Activated gamma-delta T cell treated with Interleukin-2 at 50 U/mL for 16 hours (primary cell): ENCODE results near the gene CPA3.

Experiments used
- DNase-seq: peaks from one replicate; pipeline ENCODE4 v3.0.0-alpha.2; 2020

The CPA3 gene

DNA sequence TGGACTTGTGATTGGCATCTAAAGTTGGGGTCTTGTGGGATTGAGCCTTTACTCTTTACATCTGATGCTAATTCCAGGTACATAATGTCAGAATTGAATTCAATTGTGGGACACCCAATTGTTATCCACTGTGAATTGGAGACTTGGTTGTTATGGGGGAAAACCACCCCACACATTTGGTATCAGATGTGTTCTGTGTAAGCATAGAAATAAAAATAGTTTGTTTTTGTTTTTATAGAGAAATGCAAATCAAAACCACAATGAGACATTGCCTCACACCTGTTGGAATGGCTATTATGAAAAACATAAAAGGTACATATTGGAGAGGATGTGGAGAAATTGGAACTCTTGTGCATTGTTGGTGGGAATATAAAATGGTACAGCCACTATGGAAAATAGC lies 58.5 kb downstream of the CPA3 start:
- DNase-seq: no peak

DNA sequence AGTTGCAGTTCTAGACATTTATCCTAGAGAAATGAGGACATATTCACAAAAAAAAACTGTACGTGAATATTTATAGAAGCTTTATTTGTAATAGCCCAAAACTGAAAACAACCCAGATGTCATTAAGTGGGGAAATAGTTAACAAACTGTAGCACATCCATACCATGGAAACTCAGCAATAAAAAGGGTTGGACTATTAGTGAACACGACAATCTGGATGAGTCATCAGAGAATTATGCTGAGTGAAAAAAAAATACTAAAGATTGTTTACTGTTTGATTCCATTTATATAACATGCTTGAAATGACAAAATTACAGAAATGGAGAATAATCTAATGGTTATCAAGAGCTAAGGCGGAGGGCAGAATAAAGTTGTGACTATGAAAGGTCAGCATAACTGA lies 59.5 kb downstream of the CPA3 start:
- no peak for DNase-seq

DNA sequence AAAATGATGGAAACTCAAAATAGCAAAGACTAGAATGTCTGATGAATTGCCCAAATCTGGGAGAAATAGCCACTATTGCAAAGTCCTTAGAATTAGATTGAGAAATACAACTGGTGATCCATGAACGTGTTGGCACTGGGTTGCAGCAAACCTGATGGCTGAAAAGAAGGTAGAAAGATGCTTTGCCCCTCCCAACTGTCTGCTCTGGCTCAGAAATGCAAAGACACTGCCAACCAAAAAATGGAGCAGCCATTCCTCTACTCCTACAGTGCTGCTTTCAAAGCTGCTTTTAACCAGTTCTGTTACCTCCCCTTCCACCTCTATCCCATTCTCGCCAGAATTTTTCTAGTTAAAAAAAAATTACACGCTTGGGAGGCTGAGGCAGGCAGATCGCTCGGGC lies 60.7 kb downstream of the CPA3 start:
- no peak for DNase-seq

DNA sequence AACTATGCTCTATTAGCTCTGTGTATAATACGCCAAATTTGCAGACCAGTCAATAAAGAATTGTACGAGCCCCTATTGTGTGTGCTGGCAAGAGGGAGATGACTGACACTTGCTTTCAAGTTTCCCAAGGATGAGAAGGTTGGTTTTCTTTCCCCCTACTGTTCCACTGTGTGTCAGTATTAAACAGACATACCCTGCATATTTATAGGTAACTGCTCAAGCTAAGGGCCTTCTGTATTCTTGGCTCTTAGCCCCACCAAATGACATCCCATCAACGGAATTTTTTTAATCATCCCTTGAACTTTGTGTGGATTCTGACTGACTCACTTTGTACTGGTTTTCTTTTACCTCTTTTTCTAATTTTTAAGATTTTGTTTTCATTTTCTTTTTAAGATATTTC lies 65.7 kb downstream of the CPA3 start:
- DNase-seq: no peak

DNA sequence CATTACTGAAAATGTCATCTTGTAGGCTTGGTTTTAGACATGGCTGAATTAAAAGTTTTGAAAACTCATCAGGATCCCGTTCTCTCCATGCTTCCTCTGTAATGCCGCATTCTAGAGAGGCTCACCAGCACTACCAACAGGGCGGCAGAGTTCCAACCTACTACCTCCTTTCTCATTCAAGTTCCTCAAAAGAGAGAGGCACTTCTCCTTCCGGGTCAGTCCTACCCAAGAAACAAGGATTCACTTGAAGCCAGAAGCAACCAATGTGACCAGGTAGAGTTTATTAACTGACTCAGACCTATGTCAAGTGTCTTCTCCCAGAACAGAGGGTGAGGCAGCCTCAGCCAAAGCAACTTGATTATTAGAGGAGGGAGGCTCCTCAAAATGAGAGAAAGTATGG lies 66.5 kb downstream of the CPA3 start:
- DNase-seq: no peak

DNA sequence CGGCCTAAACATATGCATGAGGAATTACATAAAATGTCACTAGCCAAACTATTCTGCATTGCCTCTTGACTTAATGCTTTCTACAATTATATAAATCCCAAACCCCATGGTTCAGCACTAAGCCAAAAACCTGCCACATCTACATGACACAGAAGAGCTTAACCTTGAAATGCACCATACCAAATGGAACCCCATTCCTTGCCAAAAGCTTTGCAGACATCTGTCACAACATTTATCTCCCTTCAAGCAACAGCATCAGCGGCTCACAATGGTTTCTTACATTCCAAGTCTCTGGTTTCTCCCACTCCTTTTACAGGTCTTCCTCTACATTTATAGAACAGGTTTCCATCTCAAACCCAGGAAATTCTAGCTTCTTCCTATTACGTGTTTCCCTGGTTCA lies 67.9 kb downstream of the CPA3 start:
- DNase-seq: no peak

DNA sequence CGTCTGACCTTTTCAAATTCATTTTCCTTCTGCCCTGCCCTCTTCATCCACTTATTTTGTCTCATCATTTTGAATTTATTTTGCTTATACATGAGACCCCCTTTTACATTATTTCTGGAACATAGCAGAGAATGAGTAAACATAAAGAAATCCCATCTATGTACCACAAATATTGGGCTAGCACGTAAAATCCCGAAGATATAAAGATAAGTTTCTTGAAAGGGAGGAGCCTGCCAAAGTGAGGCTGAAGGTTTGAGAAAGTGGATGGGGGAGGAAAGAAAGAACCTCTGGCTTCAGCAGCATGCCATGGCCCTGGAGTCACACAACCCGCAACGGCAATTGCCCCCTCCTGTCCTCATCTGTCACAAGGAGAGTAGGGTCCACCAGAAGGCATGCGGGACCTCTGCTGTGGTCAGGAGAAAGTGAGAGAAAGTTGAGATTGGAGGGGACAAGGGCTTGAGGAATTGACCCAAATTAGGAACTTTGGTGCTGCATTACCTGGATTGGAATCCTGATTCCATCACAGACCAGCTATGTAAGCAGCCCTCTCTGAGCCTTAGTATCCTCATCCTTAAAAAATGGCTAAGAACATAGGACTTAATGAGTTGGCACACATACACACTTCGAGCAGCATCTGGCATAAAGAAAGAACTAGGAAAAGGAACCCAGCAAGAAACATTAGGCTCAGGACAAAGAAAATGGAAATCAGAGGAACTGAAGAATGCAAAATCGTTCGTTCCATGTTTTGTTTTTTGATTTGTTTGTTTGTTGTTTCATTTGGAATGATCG lies 72.6 kb downstream of the CPA3 start:
- no peak for DNase-seq

DNA sequence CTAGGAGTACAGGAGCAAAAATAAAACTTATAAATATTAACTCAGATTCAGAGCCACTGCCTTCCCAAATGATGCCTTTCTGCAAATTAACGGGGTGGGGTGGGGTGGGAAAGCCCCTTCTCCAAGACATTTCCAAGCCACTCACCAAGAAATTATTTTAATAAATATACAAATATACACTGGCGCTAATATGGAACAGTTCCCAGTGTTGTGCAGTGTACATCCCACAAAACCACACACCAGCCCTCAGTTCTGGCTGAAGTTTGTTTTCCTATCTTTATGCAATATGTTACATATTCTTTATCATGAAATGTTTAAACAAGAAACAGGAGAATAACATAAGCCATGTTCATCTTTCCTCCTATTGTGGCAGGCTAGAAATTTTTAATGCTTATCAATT lies 73.2 kb downstream of the CPA3 start:
- no peak for DNase-seq

DNA sequence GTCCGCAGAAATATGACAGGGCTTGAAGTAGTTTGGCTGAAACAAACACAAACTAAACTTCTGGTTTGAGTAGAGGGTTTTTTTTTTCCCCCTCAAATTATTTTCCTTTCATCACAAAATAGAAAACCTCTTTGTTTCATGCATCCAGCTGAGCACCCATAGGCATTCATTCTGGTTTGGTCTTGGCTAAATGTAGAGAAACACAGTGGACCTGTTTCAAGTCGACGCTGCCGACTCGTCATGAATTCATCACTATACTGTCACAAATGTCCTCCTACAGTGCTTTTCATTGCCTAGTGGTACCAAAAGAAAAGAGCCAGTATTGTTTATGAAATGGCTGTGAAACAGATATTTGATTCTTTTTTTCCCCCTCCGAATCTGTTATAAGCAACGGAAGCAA lies 73.8 kb downstream of the CPA3 start:
- DNase-seq: no peak

DNA sequence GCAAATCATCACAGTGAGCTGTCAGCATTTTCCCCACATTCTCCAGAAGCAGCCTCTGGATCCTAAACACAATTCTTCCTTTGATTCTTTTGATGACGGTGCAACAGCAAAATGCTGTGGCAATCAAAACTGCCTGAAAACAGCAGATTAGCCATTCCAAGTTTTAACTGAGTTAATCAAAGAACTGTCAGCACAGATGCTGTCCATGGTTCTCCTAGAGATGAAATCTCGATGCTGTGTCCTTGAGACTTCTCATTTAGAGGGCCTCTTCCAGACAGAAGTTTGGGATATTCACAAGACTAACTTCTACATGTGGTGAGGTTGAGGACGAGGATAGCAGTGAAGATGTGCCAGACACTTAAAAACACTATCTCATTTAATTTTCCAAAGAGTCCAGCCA lies 75.9 kb downstream of the CPA3 start:
- no peak for DNase-seq

DNA sequence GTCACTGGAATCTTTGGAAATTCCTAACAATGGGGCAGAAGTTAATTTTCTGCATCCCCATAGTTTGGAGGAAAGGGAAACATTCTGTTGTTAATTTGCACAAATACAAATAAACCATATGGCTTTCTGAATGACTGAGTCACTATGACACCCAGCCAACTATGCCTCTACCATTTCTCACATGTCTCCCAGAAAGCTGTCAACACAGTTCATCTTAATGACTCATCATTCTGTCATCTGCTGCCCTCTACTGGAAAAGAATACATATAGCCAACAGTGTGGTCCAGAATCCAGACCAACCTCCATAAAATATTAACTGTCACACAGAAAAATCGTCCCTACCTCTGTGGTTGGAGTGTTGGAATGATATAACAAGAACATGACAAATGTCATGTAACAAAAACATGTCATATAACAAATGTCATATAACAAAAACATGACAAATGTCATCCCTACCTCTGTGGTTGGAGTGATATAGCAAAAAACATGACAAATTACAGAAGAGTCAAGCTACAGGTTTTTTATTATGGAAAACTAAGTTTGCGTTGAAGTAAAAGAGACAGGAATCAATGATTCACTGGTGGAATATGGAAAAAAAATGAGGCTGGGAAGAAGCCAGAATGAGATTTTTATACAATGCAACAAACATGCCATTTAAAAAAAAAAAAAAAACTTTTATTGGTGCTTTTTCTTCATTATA lies 78.6 kb downstream of the CPA3 start:
- DNase-seq: no peak

DNA sequence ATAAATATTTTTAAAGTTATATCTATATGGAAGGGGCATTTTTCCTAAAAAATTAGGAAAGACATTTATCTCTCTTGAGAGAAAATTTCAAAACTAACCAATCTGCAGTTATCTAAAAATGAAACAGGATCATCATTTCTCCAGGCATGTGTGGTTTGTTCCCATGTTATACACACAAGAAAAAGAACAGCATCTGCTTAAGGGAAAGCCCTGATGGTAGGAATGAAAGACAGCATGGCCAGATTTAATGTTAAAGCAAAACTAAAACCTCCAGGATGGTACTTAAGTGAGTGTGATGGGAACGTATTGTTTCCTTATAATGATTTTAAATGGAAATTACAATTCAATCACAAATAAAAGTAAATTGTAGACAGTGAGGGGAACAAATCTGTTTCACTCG lies 80.0 kb downstream of the CPA3 start:
- no peak for DNase-seq
